Keratinocyte (primary cell): ENCODE results near the gene ECT2L. TPM values are rescaled to one million over a fixed set of nuclear protein-coding genes. Genes with fewer than 3 reads are reported as not detected.

Experiments used
- DNase-seq: peaks from one replicate; pipeline ENCODE4 v3.0.0-alpha.2; 2011; ENCODE audit warnings: low read depth, missing footprints, low spot score
- FAIRE-seq: peaks from 2 replicates; lab custom pipeline; 2011; peaks lifted over from hg19 to GRCh38; lab: Jason Lieb, UNC
- H2AFZ ChIP-seq: 2 replicates; pipeline ENCODE4 v1.6.0; 2012; ENCODE audit warnings: low read length, control low read depth, inconsistent platforms; ENCODE audit not compliant: control insufficient read depth
- H3K27ac ChIP-seq: 2 replicates; pipeline ENCODE4 v1.5.1; 2011; ENCODE audit warnings: low read length; ENCODE audit not compliant: control insufficient read depth, insufficient read depth
- H3K27me3 ChIP-seq: 3 replicates; pipeline ENCODE4 v1.6.0; 2011; ENCODE audit warnings: low read length; ENCODE audit not compliant: control insufficient read depth, insufficient read depth; ENCODE audit errors: extremely low read depth
- H3K36me3 ChIP-seq, 2 experiments: 2 replicates in 1 of 2; 3 replicates in 1 of 2; pipeline ENCODE4 v1.5.1; 2011; ENCODE audit warnings: low read length in 2 of 2, mild to moderate bottlenecking in 1 of 2; ENCODE audit not compliant: control insufficient read depth in 2 of 2, insufficient read depth in 2 of 2; ENCODE audit errors: extremely low read depth in 1 of 2
- H3K4me1 ChIP-seq: 3 replicates; pipeline ENCODE4 v1.5.1; 2011; ENCODE audit warnings: low read length; ENCODE audit not compliant: control insufficient read depth, insufficient read depth; ENCODE audit errors: extremely low read depth
- H3K4me2 ChIP-seq: 3 replicates; pipeline ENCODE4 v1.6.0; 2011; ENCODE audit warnings: low read depth, low read length; ENCODE audit not compliant: control insufficient read depth, insufficient read depth; ENCODE audit errors: extremely low read depth
- H3K4me3 ChIP-seq, 3 experiments: fragments of 200-600 bp in 1 of 3; sonication (generic) in 1 of 3; 2 replicates in 2 of 3; 3 replicates in 1 of 3; pipeline ENCODE4 v1.5.1; 2011 to 2016; ENCODE audit warnings: low read length in 3 of 3, mild to moderate bottlenecking in 3 of 3, control low read depth in 2 of 3, inconsistent platforms in 1 of 3, low read depth in 1 of 3, mixed read lengths in 1 of 3, mixed run types in 1 of 3, moderate library complexity in 1 of 3; ENCODE audit not compliant: control insufficient read depth in 2 of 3, insufficient read depth in 2 of 3; ENCODE audit errors: extremely low read depth in 1 of 3
- H3K79me2 ChIP-seq: 2 replicates; pipeline ENCODE4 v1.6.0; 2012; ENCODE audit warnings: low read length; ENCODE audit not compliant: control insufficient read depth, insufficient read depth
- H3K9ac ChIP-seq: 3 replicates; pipeline ENCODE4 v1.6.0; 2011; ENCODE audit warnings: low read length; ENCODE audit not compliant: control insufficient read depth, insufficient read depth; ENCODE audit errors: extremely low read depth
- H3K9me1 ChIP-seq: 3 replicates; pipeline ENCODE4 v1.6.0; 2011; ENCODE audit warnings: low read length; ENCODE audit not compliant: control insufficient read depth, insufficient read depth; ENCODE audit errors: extremely low read depth
- H3K9me3 ChIP-seq: 2 replicates; pipeline ENCODE4 v1.5.1; 2012; ENCODE audit warnings: low read depth, low read length; ENCODE audit not compliant: control insufficient read depth
- H4K20me1 ChIP-seq: 3 replicates; pipeline ENCODE4 v1.6.0; 2011; ENCODE audit warnings: low read length; ENCODE audit not compliant: control insufficient read depth, insufficient read depth; ENCODE audit errors: extremely low read depth
- CTCF ChIP-seq, 3 experiments: IDR thresholded peaks in 1 of 3; conservative IDR thresholded peaks in 1 of 3; optimal IDR thresholded peaks in 1 of 3; 2 replicates in 2 of 3; 3 replicates in 1 of 3; pipeline versions ENCODE3 to v1.5.1; 2011; ENCODE audit warnings: low read length in 3 of 3, mild to moderate bottlenecking in 3 of 3, moderate library complexity in 2 of 3, control low read depth in 1 of 3, inconsistent platforms in 1 of 3; ENCODE audit not compliant: insufficient read depth in 2 of 3; ENCODE audit errors: extremely low read depth in 1 of 3
- EZH2 ChIP-seq: IDR thresholded peaks from one replicate; pipeline ENCODE4 v1.6.1; 2012; ENCODE audit warnings: inconsistent platforms, mild to moderate bottlenecking, low read length, moderate library complexity
- dilution Hi-C: fragments of 300-500 bp; cut with MboI; formaldehyde crosslinking; loops from one replicate; pipeline ENCODE4 v1.7.0; 2020; ENCODE audit warnings: low sequenced_read_pairs; ENCODE audit not compliant: extremely low pct_ligation_motif_present
- polyA plus RNA-seq, 5 experiments: library from polyadenylated mRNA; depleted of rRNA in 3 of 5; stranded (reverse) in 3 of 5; stranded (forward) in 1 of 5; unstranded in 1 of 5; fragments of >200 nt; gene quantifications; 1 replicate in 1 of 5; 2 replicates in 3 of 5; 3 replicates in 1 of 5; pipeline versions ENCODE4 v1.2.1 to v1.2.3, GENCODE V29; 2011 to 2012; ENCODE audit warnings: missing spikeins in 2 of 5, low read depth in 1 of 5, low replicate concordance in 1 of 5

ECT2L gene
- polyA plus RNA-seq, 1 donor (not counting 4 experiments of a cell fraction or from before 2014, with no cell fraction given) = 0.01 TPM

- H3K4me2 ChIP-seq = no peak overlapping the region
- no peaks in the 10 kb centered on the region for H4K20me1 ChIP-seq
- H3K9me3 ChIP-seq = no peaks in the 10 kb centered on the region
- dilution Hi-C loops = no loop called here
- H2AFZ ChIP-seq = no peak overlapping the region
- no peak for TF ChIP-seq EZH2
- no peak for TF ChIP-seq CTCF (optimal IDR thresholded peaks at IDR 0.05 in 1 of 3, IDR thresholded peaks at IDR 0.05 in 1 of 3, conservative IDR thresholded peaks at IDR 0.05 in 1 of 3; ENCODE audit: extremely low read depth in 1 of 3, insufficient read depth in 2 of 3, low read length in 3 of 3)
- no peak overlapping the region for H3K4me3 ChIP-seq
- no peaks in the 10 kb centered on the region for H3K79me2 ChIP-seq
- FAIRE-seq = no peak
- no peaks in the 10 kb centered on the region for H3K27me3 ChIP-seq
- no peak overlapping the region for H3K9ac ChIP-seq
- no peaks in the 10 kb centered on the region for H3K9me1 ChIP-seq
- no peaks in the 10 kb centered on the region for H3K36me3 ChIP-seq
- no peak for DNase-seq
- H3K27ac ChIP-seq = no peak overlapping the region
- H3K4me1 ChIP-seq = no peaks in the 10 kb centered on the region
Observed at GRCh38 chr6:138785980-138786379, 9.9 kb upstream of the ECT2L start.

GRCh38 chr6:138787138-138787537 is 8.7 kb upstream of the ECT2L start:
- Histone ChIP-seq H2AFZ (no peak overlapping the region), H3K9me3 (no peaks in the 10 kb centered on the region), H3K4me3 (no peak overlapping the region), H3K4me1 (no peaks in the 10 kb centered on the region), H3K9ac (no peak overlapping the region), H3K4me2 (no peak overlapping the region), H3K36me3 (no peaks in the 10 kb centered on the region), H3K27me3 (no peaks in the 10 kb centered on the region), H3K9me1 (no peaks in the 10 kb centered on the region), H3K79me2 (no peaks in the 10 kb centered on the region), H4K20me1 (no peaks in the 10 kb centered on the region), H3K27ac (no peak overlapping the region)
- dilution Hi-C loops = no loop called here
- FAIRE-seq (no peak), DNase-seq (no peak)
- TF ChIP-seq EZH2 (no peak), CTCF (optimal IDR thresholded peaks at IDR 0.05 in 1 of 3, IDR thresholded peaks at IDR 0.05 in 1 of 3, conservative IDR thresholded peaks at IDR 0.05 in 1 of 3; ENCODE audit: extremely low read depth in 1 of 3, insufficient read depth in 2 of 3, low read length in 3 of 3) (no peak)
